Glutamatergic neuron (in vitro differentiated cells): ENCODE measurements around the gene ARHGAP10. TPM values are rescaled to one million over a fixed set of nuclear protein-coding genes. Genes with fewer than 3 reads are reported as not detected.

Experiments used
- DNase-seq: peaks from one replicate; pipeline ENCODE4 v3.0.0; 2022
- H3K27ac Mint-ChIP-seq: one replicate; pipeline ENCODE4 v1.8.0; 2020; ENCODE audit warnings: mild to moderate bottlenecking, mixed read lengths, inconsistent platforms; ENCODE audit not compliant: unreplicated experiment
- H3K27me3 Mint-ChIP-seq: one replicate; pipeline ENCODE4 v1.8.0; 2020; ENCODE audit warnings: mild to moderate bottlenecking, moderate library complexity, mixed read lengths, inconsistent platforms; ENCODE audit not compliant: unreplicated experiment
- H3K36me3 Mint-ChIP-seq: one replicate; pipeline ENCODE4 v1.8.0; 2020; ENCODE audit warnings: mild to moderate bottlenecking, mixed read lengths, inconsistent platforms; ENCODE audit not compliant: unreplicated experiment
- H3K4me1 Mint-ChIP-seq: one replicate; pipeline ENCODE4 v1.8.0; 2020; ENCODE audit warnings: mild to moderate bottlenecking, low read depth, mixed read lengths, inconsistent platforms; ENCODE audit not compliant: unreplicated experiment
- H3K4me3 Mint-ChIP-seq: one replicate; pipeline ENCODE4 v1.8.0; 2020; ENCODE audit warnings: mild to moderate bottlenecking, mixed read lengths, inconsistent platforms; ENCODE audit not compliant: unreplicated experiment
- H3K9me3 Mint-ChIP-seq: one replicate; pipeline ENCODE4 v1.8.0; 2020; ENCODE audit warnings: mild to moderate bottlenecking, moderate library complexity, mixed read lengths, inconsistent platforms; ENCODE audit not compliant: unreplicated experiment
- long read RNA-seq: library from polyadenylated mRNA; unstranded; transcript quantifications from one replicate; pipeline ENCODE4 v2.0.0, GENCODE V29; 2020; ENCODE audit not compliant: unreplicated experiment
- total RNA-seq: library from RNA; stranded (reverse); fragmentation: NEBNext Ultra II Directional; extraction: Animal tissue kit (Norgen Biotek cat#: 25700); gene quantifications from one replicate; pipeline ENCODE4 v1.2.1, GENCODE V29; 2021; ENCODE audit not compliant: unreplicated experiment
- TF ChIP-seq, protein P1 (sequence below): fragments of 200-600 bp; sonication (generic); IDR thresholded peaks from one replicate; pipeline ENCODE4 v1.5.0; 2021; ENCODE audit not compliant: partially characterized antibody, unreplicated experiment

ARHGAP10 gene
- total RNA-seq = 19.7 TPM
- long read RNA-seq, partial matches to known transcripts = 4 of 8 reads
- long read RNA-seq, other reads (novel, unspliced or antisense) = 3 of 8 reads

DNA sequence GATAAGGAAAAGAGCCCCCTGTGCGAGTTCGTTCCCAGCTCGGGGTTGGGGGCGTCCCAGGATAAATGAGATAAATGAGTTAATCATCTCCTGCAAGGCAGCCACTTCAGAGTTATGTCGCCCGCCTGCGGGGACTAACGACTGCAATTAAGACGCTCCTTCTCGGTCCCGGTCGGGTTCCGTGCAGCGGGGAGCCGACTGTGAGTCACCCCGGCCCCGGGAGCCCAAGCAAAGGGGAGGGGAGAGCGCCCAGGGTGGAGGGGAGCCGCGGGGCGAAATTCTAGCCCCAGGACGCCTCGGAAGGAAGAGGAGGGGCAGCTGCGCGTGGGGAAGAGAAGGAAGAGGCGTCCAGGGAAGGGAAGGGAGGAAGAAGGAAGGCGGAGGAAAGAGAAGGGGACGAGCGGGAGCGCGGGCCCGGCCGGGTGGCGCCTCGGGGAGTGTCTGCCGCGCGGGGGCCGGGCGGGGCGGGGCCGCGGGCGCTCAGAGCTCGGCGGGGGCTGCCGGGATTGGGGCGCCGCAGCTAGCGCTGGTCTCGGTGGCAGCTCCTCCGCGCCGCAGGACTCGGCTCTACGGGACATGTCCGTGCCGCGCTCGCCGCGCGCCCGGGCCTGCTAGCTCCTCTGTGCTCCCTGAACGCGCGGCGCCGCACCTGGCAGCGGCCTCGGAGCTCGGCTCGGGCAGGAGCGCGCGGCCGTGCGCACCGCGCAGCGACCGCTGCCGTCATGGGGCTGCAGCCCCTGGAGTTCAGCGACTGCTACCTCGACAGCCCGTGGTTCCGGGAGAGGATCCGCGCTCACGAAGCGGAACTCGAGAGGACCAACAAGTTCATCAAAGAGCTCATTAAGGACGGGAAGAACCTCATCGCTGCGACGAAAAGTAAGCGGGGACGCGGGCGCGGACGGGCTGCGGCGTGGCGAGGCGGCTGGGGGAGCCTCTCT lies at the start of gene ARHGAP10:
TSS of gene ARHGAP10 (plus strand) at position 509 of the 938 bp plus-strand sequence. CDS start at position 723, 214 bp downstream.
- H3K27ac Mint-ChIP-seq = peak within 1 kb of the TSS; percentile 90
- TF ChIP-seq, protein P1, sequence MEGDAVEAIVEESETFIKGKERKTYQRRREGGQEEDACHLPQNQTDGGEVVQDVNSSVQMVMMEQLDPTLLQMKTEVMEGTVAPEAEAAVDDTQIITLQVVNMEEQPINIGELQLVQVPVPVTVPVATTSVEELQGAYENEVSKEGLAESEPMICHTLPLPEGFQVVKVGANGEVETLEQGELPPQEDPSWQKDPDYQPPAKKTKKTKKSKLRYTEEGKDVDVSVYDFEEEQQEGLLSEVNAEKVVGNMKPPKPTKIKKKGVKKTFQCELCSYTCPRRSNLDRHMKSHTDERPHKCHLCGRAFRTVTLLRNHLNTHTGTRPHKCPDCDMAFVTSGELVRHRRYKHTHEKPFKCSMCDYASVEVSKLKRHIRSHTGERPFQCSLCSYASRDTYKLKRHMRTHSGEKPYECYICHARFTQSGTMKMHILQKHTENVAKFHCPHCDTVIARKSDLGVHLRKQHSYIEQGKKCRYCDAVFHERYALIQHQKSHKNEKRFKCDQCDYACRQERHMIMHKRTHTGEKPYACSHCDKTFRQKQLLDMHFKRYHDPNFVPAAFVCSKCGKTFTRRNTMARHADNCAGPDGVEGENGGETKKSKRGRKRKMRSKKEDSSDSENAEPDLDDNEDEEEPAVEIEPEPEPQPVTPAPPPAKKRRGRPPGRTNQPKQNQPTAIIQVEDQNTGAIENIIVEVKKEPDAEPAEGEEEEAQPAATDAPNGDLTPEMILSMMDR = no peak
- peaks cover 19% of the 10 kb centered on the region for H3K9me3 Mint-ChIP-seq
- peak within 1 kb of the TSS; percentile 99 for H3K4me3 Mint-ChIP-seq
- peak; percentile 71 for DNase-seq
- H3K4me1 Mint-ChIP-seq = peaks cover 35% of the 10 kb centered on the region
- peaks cover 16% of the 10 kb centered on the region for H3K27me3 Mint-ChIP-seq
- no peaks in the 10 kb centered on the region for H3K36me3 Mint-ChIP-seq

DNA sequence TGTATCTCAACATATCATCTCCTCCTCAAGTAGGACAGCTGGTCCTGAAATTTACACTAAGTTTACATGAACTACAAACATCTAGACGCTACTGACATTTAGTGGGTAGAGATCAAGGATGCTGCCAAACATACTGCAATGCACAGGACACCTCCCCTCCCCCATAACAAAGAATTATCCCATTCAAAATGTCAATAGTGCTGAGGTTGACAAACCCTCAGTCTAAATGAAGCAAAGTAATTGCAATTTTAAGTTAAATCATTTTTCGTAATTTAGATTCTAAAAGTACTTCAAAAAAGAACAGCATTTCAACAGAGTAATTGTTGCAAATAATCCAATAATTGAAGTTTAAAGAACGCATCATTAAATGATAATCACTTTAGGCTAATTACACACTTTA lies 49.1 kb upstream of the ARHGAP10 start:
- H3K36me3 Mint-ChIP-seq = no peaks in the 10 kb centered on the region
- H3K27ac Mint-ChIP-seq = no peak overlapping the region
- peak overlapping the region; percentile 97 for H3K4me3 Mint-ChIP-seq
- TF ChIP-seq, protein P1 = no peak
- DNase-seq = no peak
- peaks cover 2% of the 10 kb centered on the region for H3K27me3 Mint-ChIP-seq
- H3K9me3 Mint-ChIP-seq = peaks cover 2% of the 10 kb centered on the region
- no peaks in the 10 kb centered on the region for H3K4me1 Mint-ChIP-seq

DNA sequence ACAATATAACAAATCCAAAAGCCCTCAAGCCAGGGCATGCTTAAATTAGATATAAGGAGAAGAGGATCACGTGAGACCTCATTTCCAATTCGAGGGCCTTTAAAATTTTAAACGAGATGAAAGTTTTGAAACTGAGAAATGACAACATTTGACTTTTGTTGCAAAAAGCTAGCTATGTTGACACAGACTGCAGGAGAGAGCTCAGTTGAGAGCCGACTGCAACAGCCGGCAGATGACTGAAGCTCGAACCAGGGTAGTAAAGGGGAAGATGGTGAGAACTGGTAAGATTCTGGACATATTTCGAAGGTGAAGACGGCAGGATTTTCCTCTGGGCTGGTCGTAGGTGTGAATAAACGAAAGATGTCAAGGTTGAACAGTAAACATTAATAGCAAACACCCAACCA lies 48.7 kb upstream of the ARHGAP10 start:
- Mint-ChIP-seq H3K4me3 (peak overlapping the region; percentile 97), H3K9me3 (peaks cover 2% of the 10 kb centered on the region)

GRCh38 chr4:147683717-147684700 lies 47.9 kb upstream of the ARHGAP10 start, which contains the start of gene PRMT9:
TSS of gene PRMT9 (minus strand) at chr4:147684163. CDS start at chr4:147683987, 176 bp downstream.
- DNase-seq = peak; percentile 93
- Mint-ChIP-seq H3K4me3 (peak within 1 kb of the TSS; percentile 97), H3K36me3 (no peaks in the 10 kb centered on the region), H3K27ac (peak within 1 kb of the TSS; percentile 91), H3K9me3 (peaks cover 2% of the 10 kb centered on the region), H3K4me1 (no peaks in the 10 kb centered on the region), H3K27me3 (peaks cover 2% of the 10 kb centered on the region)
- TF ChIP-seq, protein P1 = no peak

More for the DNA sequence above, 48.7 kb upstream of the ARHGAP10 start:
- Mint-ChIP-seq H3K4me1 (no peaks in the 10 kb centered on the region), H3K27me3 (peaks cover 2% of the 10 kb centered on the region), H3K27ac (peak overlapping the region; percentile 91), H3K36me3 (no peaks in the 10 kb centered on the region)
- TF ChIP-seq, protein P1 = no peak
- DNase-seq = no peak
